SK-N-MC (cell line): ENCODE measurements around the gene CDC42BPG.

ENCODE experiments used
- EZH2 ChIP-seq: fragments of 200-600 bp; sonication (generic); IDR thresholded peaks from one replicate; pipeline ENCODE4 v1.6.1; 2017; ENCODE audit warnings: antibody characterized with exemption
- POLR2AphosphoS5 ChIP-seq: IDR thresholded peaks from 2 replicates; pipeline ENCODE4 v1.6.1; 2012; ENCODE audit warnings: mild to moderate bottlenecking, low read depth, low read length, borderline replicate concordance

DNA sequence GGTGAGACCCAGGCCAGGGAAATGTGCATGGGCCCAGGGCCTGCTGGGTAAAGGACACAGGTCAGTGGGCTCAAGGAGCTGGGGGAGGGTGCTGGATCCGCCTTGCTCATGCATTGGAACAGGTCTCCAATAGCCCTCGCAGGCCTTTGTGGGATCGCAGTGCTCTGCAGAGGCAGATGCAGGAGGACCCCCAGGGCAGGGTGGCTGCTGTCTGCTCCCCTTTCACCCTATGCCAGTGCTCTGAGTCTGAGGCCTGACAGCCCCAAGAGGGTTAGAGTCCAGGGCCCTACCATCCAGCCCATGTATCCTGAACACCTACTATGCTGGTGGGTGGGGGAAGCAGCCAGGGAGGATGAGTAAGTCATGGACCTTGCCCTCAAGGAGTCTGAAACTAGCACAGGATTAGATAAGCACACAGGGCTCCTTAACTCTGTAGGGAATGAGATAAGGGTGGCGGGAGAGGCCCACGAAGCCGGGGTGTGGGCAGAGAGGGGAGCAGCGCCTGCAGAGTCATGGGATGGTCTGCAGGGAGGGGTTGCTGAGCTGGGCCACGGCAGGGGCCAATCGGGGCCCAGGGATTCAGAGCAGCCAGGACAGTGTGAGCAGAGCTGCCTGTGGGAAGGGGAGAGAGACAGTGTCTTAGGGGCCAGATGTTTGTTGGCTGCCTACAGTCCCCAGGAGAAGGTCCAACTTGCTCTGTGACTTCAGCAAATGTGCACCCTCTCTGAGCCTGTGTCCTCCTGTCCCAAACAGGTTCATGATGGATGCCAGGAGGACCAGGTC is 44.5 kb upstream of the CDC42BPG start:
- TF ChIP-seq POLR2AphosphoS5 (no peak), EZH2 (no peak)
